ENCODE measurements around the gene GYS2.

DNA sequence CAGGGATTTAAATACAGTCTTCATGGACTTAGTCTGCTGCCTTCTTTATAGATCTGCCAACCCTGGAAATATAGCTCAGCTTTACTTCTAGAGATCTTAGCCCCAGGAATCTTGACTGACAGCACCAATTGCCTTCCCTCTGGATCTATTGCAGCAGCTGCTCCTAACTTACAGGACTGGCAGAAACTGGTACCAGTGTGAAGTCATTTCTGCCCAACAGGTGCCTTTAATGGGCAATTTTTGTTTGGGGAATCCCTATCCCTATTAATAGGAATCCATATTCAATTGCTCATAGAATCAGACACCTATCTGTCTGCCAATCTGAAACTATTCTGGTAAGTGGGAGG lies 51.3 kb downstream of the GYS2 start:
- TF ChIP-seq EP300 (IDR thresholded peaks at IDR 0.05; ENCODE audit: low read depth) = no peak
- TF ChIP-seq, protein P1, sequence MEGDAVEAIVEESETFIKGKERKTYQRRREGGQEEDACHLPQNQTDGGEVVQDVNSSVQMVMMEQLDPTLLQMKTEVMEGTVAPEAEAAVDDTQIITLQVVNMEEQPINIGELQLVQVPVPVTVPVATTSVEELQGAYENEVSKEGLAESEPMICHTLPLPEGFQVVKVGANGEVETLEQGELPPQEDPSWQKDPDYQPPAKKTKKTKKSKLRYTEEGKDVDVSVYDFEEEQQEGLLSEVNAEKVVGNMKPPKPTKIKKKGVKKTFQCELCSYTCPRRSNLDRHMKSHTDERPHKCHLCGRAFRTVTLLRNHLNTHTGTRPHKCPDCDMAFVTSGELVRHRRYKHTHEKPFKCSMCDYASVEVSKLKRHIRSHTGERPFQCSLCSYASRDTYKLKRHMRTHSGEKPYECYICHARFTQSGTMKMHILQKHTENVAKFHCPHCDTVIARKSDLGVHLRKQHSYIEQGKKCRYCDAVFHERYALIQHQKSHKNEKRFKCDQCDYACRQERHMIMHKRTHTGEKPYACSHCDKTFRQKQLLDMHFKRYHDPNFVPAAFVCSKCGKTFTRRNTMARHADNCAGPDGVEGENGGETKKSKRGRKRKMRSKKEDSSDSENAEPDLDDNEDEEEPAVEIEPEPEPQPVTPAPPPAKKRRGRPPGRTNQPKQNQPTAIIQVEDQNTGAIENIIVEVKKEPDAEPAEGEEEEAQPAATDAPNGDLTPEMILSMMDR (IDR thresholded peaks at IDR 0.05) = no peak
- no peak for TF ChIP-seq POLR2A (IDR thresholded peaks at IDR 0.05)
